Naive B cell (primary cell): ENCODE measurements around the gene FUT7. TPM values are rescaled to one million over a fixed set of nuclear protein-coding genes. Genes with fewer than 3 reads are reported as not detected.
A peak's percentile ranks its signal among the peaks of the same experiment; 100 is the strongest.

Experiments
- ATAC-seq, 2 donors: fragments of 150-1000 bp; cut with Tn5 transposase; 2 replicates each; pipeline ENCODE4 v1.10.0; 2021; ENCODE audit warnings: low read depth in 2 of 2, mild to moderate bottlenecking in 2 of 2, moderate library complexity in 2 of 2
- DNase-seq: peaks from one replicate; pipeline ENCODE4 v3.0.0; 2022
- H3K27ac Mint-ChIP-seq, 6 donors: one replicate each; pipeline ENCODE4 v1.8.0; 2020 to 2022; ENCODE audit warnings: mild to moderate bottlenecking in 6 of 6, mixed read lengths in 6 of 6, moderate library complexity in 5 of 6, inconsistent platforms in 2 of 6
- H3K27me3 Mint-ChIP-seq, 3 donors: one replicate each; pipeline ENCODE4 v1.8.0; 2021 to 2022; ENCODE audit warnings: mixed read lengths in 3 of 3, mild to moderate bottlenecking in 1 of 3
- H3K36me3 Mint-ChIP-seq, 2 donors: one replicate each; pipeline ENCODE4 v1.8.0; 2020 to 2022; ENCODE audit warnings: mixed read lengths in 2 of 2, inconsistent platforms in 1 of 2, mild to moderate bottlenecking in 1 of 2
- H3K4me1 Mint-ChIP-seq, 3 donors: one replicate each; pipeline ENCODE4 v1.8.0; 2020 to 2022; ENCODE audit warnings: mixed read lengths in 3 of 3, inconsistent platforms in 1 of 3, mild to moderate bottlenecking in 1 of 3, moderate library complexity in 1 of 3
- H3K4me3 Mint-ChIP-seq, 8 donors: one replicate each; pipeline ENCODE4 v1.8.0; 2020 to 2022; ENCODE audit warnings: mild to moderate bottlenecking in 8 of 8, mixed read lengths in 8 of 8, moderate library complexity in 8 of 8, inconsistent platforms in 2 of 8
- H3K9me3 Mint-ChIP-seq, 7 donors: one replicate each; pipeline ENCODE4 v1.8.0; 2020 to 2022; ENCODE audit warnings: mixed read lengths in 7 of 7, mild to moderate bottlenecking in 5 of 7, inconsistent platforms in 2 of 7, moderate library complexity in 1 of 7
- polyA plus RNA-seq, 6 donors: library from polyadenylated mRNA; unstranded; fragments of 300-500 nt; fragmentation: Illumina TruSeq; gene quantifications; one replicate each; pipeline ENCODE4 v1.2.3, GENCODE V29; 2021; ENCODE audit warnings: low read depth in 6 of 6

FUT7 gene
- polyA plus RNA-seq, 6 donors from 2014 or later, result 0.93 to 7.4 (median 2.9) TPM

- DNase-seq (no peak), ATAC-seq (no peak)
- peak overlapping the region; percentile 71 to 89 (median 83) for H3K4me3 Mint-ChIP-seq
- H3K36me3 Mint-ChIP-seq, result no peaks in the 10 kb centered on the region
- peaks cover 17 to 20% (median 19%) of the 10 kb centered on the region in 3 donors for H3K4me1 Mint-ChIP-seq
- H3K27ac Mint-ChIP-seq, result peak overlapping the region in 4 of 6 donors; percentile 33 to 96 (median 75)
- no peaks in the 10 kb centered on the region for H3K9me3 Mint-ChIP-seq
- H3K27me3 Mint-ChIP-seq, result peaks cover 0 to 5% (median 0%) of the 10 kb centered on the region in 3 donors
These were observed 39.4 kb upstream of the FUT7 start for GRCh38 chr9:137071282-137071681.

GRCh38 chr9:137070906-137071275 is 39.0 kb upstream of the FUT7 start:
- ATAC-seq, result no peak
- Mint-ChIP-seq H3K36me3 (no peaks in the 10 kb centered on the region), H3K27ac (peak overlapping the region in 4 of 6 donors; percentile 38 to 96 (median 75)), H3K4me1 (peaks cover 17 to 20% (median 19%) of the 10 kb centered on the region in 3 donors), H3K4me3 (peak overlapping the region; percentile 71 to 89 (median 84)), H3K9me3 (no peaks in the 10 kb centered on the region), H3K27me3 (peaks cover 0 to 5% (median 0%) of the 10 kb centered on the region in 3 donors)
- DNase-seq, result no peak

GRCh38 chr9:137070201-137070905 is 38.5 kb upstream of the FUT7 start, which contains the start of gene SAPCD2:
SAPCD2 (minus strand) TSS chr9:137070557; CDS start chr9:137070460, 97 bp downstream.
- peaks cover 17 to 20% (median 19%) of the 10 kb centered on the region in 3 donors for H3K4me1 Mint-ChIP-seq
- H3K27ac Mint-ChIP-seq, result peak within 1 kb of the TSS in 5 of 6 donors; percentile 33 to 96 (median 58)
- no peaks in the 10 kb centered on the region for H3K36me3 Mint-ChIP-seq
- peaks cover 0 to 5% (median 0%) of the 10 kb centered on the region in 3 donors for H3K27me3 Mint-ChIP-seq
- no peaks in the 10 kb centered on the region for H3K9me3 Mint-ChIP-seq
- DNase-seq (peak; percentile 89), ATAC-seq (peak; percentile 83 to 89)
- H3K4me3 Mint-ChIP-seq, result peak within 1 kb of the TSS; percentile 71 to 89 (median 84)

- H3K27me3 Mint-ChIP-seq, result peaks cover 0 to 5% (median 0%) of the 10 kb centered on the region in 3 donors
- H3K4me1 Mint-ChIP-seq, result peaks cover 17 to 19% (median 18%) of the 10 kb centered on the region in 3 donors
- peak overlapping the region; percentile 9 to 42 (median 32) for H3K4me3 Mint-ChIP-seq
- H3K9me3 Mint-ChIP-seq, result no peaks in the 10 kb centered on the region
- no peak for DNase-seq
- no peak for ATAC-seq
- no peak overlapping the region for H3K27ac Mint-ChIP-seq
- H3K36me3 Mint-ChIP-seq, result no peaks in the 10 kb centered on the region
These were observed 37.7 kb upstream of the FUT7 start for GRCh38 chr9:137069508-137070091.

- ATAC-seq, result no peak
- Mint-ChIP-seq H3K36me3 (no peaks in the 10 kb centered on the region), H3K4me1 (peaks cover 17 to 24% (median 20%) of the 10 kb centered on the region in 3 donors), H3K9me3 (no peaks in the 10 kb centered on the region), H3K27me3 (peaks cover 0 to 10% (median 0%) of the 10 kb centered on the region in 3 donors), H3K27ac (peak overlapping the region in 1 of 6 donors; percentile 20), H3K4me3 (peak overlapping the region in 6 of 8 donors; percentile 12 to 66 (median 36))
- DNase-seq, result no peak
These were observed 36.9 kb upstream of the FUT7 start for GRCh38 chr9:137068539-137069507.

- peaks cover 0 to 11% (median 0%) of the 10 kb centered on the region in 3 donors for H3K27me3 Mint-ChIP-seq
- no peaks in the 10 kb centered on the region for H3K9me3 Mint-ChIP-seq
- peak overlapping the region in 5 of 6 donors; percentile 39 to 94 (median 81) for H3K27ac Mint-ChIP-seq
- peak overlapping the region in 7 of 8 donors; percentile 12 to 78 (median 70) for H3K4me3 Mint-ChIP-seq
- H3K4me1 Mint-ChIP-seq, result peaks cover 17 to 24% (median 20%) of the 10 kb centered on the region in 3 donors
- ATAC-seq (peak; percentile 61 to 67), DNase-seq (peak; percentile 87)
- no peaks in the 10 kb centered on the region for H3K36me3 Mint-ChIP-seq
These were observed 36.1 kb upstream of the FUT7 start for GRCh38 chr9:137067860-137068538.

GRCh38 chr9:137066096-137066861 is 34.4 kb upstream of the FUT7 start:
- Mint-ChIP-seq H3K36me3 (no peaks in the 10 kb centered on the region), H3K9me3 (no peaks in the 10 kb centered on the region), H3K27ac (peak overlapping the region in 1 of 6 donors; percentile 80), H3K4me3 (no peak overlapping the region), H3K27me3 (peaks cover 0 to 11% (median 0%) of the 10 kb centered on the region in 3 donors), H3K4me1 (peaks cover 10 to 21% (median 15%) of the 10 kb centered on the region in 3 donors)
- ATAC-seq, result no peak
- no peak for DNase-seq

GRCh38 chr9:137065336-137065967 is 33.6 kb upstream of the FUT7 start:
- ATAC-seq (no peak), DNase-seq (no peak)
- no peaks in the 10 kb centered on the region for H3K36me3 Mint-ChIP-seq
- peaks cover 5 to 13% (median 10%) of the 10 kb centered on the region in 3 donors for H3K4me1 Mint-ChIP-seq
- H3K27me3 Mint-ChIP-seq, result peaks cover 0 to 11% (median 0%) of the 10 kb centered on the region in 3 donors
- H3K4me3 Mint-ChIP-seq, result no peak overlapping the region
- H3K9me3 Mint-ChIP-seq, result no peaks in the 10 kb centered on the region
- no peak overlapping the region for H3K27ac Mint-ChIP-seq

- no peak for ATAC-seq
- no peak overlapping the region for H3K4me3 Mint-ChIP-seq
- H3K9me3 Mint-ChIP-seq, result no peaks in the 10 kb centered on the region
- no peaks in the 10 kb centered on the region for H3K36me3 Mint-ChIP-seq
- H3K27me3 Mint-ChIP-seq, result peaks cover 0 to 11% (median 0%) of the 10 kb centered on the region in 3 donors
- DNase-seq, result no peak
- peaks cover 5 to 12% (median 10%) of the 10 kb centered on the region in 3 donors for H3K4me1 Mint-ChIP-seq
- H3K27ac Mint-ChIP-seq, result no peak overlapping the region
These were observed 32.9 kb upstream of the FUT7 start for GRCh38 chr9:137064880-137065164.

- H3K4me3 Mint-ChIP-seq, result no peak overlapping the region
- H3K27ac Mint-ChIP-seq, result no peak overlapping the region
- ATAC-seq (no peak), DNase-seq (peak; percentile 36)
- H3K27me3 Mint-ChIP-seq, result peaks cover 0 to 11% (median 0%) of the 10 kb centered on the region in 3 donors
- no peaks in the 10 kb centered on the region for H3K9me3 Mint-ChIP-seq
- H3K36me3 Mint-ChIP-seq, result no peaks in the 10 kb centered on the region
- H3K4me1 Mint-ChIP-seq, result peaks cover 5 to 12% (median 10%) of the 10 kb centered on the region in 3 donors
These were observed 32.4 kb upstream of the FUT7 start for GRCh38 chr9:137064027-137064879.
